NCI-H187 (cell line): Measurements from ENCODE around the gene UCHL3.
A peak's percentile ranks its signal among the peaks of the same experiment; 100 is the strongest.

Experiments
- DNase-seq, 2 experiments: peaks; one replicate each; lab custom pipeline; 2025; lab: John Stamatoyannopoulos, UW

Gene UCHL3

GRCh38 chr13:75628801-75629200 is 79.2 kb downstream of the UCHL3 start:
- no peak for DNase-seq

- DNase-seq, result no peak
Measured at GRCh38 chr13:75633285-75633684, 83.7 kb downstream of the UCHL3 start.

DNA sequence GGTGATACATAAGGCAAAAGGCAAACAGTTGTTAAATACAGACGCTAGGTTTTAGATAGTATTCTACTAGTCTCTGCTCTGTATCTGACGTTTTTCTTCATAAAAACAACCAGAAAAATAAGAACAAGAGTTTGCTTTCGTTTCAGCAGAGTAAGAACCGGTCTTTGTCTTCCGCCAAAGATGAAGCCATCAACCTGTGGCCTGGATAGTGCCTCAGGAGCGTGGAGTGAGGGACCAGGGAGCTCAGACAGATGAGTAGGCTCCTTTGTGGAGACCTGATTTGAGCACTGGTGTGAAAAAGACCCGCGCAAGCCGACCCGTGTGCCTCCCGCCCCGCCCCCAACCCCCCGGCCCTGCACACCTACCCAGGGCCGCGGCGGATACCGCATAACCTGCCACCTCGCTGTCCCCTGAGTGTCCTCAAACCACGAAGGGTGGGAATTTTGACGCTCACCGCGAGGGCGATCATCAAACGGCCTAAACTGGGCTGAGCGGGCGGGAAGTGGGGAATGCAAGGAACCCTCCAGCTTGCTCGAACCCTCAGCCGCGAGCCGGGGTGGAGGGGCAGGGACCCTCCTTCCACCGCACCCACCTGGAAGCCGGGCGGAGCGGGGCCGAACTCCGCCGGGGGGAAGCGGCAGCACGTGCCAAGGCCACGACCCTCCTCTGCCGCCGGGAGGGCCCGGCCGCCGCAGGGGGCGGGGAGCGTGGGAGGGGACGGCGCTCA is 85.7 kb downstream of the UCHL3 start:
- DNase-seq, result no peak

GRCh38 chr13:75635828-75636435 is 86.3 kb downstream of the UCHL3 start, which contains the start of gene LMO7:
TSS of gene LMO7 (plus strand) at chr13:75636330. CDS start at chr13:75636658, 328 bp downstream.
- DNase-seq, result peak in 1 of 2 experiments; percentile 10

- no peak for DNase-seq
Measured at GRCh38 chr13:75636436-75637180, 87.0 kb downstream of the UCHL3 start.

GRCh38 chr13:75637181-75637750 is 87.7 kb downstream of the UCHL3 start:
- DNase-seq, result no peak

DNA sequence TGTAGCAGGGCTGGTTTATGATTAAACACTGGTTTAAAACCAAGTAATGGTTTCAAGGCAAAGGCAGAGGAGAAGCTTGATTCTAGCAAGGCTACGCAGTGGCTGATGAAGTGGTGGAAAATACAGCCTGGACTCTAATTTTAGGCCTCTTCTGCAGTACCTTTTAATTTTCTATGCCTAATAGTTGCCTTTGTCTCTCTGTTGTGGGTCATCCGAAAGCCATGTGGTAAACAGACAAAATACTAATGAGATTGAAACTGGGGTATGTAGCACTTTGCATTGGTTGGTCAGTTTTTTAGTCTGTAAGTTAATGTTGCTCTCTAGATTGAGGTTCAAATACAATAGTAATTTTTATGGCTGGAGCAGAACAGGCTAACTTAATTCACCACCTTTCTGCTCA is 89.9 kb downstream of the UCHL3 start:
- no peak for DNase-seq

GRCh38 chr13:75641026-75641425 is 91.4 kb downstream of the UCHL3 start:
- DNase-seq, result no peak

DNA sequence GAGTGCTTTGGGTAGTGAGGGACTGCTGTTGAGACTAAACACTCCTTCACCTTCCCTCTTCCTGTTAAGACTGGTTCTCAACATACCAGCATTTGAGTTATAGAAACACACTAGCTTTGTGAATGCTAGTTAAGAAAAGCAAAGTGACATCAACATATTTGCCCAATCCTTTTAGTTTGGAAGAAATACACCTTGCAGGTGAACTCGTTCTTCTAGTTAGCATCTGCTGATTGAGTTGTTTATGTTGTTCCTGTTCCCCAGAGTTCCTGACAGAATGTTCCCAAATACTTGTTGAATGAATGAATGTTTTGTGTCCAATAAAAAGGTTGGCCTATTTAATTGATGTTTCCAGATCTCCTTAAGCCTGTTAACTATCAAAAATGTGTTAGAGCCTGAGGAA is 93.6 kb downstream of the UCHL3 start:
- no peak for DNase-seq

DNA sequence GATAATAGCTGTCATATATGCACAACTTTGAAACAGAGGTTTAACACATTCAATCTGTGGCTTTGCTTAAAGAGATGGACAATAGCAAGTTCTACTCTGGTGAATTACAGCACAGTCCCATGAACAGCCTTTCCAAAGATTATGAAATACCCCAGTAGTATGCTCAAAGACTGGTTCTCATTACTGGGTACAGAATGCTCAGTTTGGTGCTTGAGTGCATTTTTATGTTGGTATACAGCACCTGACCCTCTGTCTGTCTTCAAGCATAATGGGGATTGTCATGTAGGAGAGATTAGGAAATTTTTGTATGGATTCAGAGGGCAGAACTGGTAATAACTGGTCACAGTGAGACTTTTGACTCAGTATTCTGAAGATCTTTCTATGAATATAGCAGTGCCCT is 94.1 kb downstream of the UCHL3 start:
- DNase-seq, result no peak

DNA sequence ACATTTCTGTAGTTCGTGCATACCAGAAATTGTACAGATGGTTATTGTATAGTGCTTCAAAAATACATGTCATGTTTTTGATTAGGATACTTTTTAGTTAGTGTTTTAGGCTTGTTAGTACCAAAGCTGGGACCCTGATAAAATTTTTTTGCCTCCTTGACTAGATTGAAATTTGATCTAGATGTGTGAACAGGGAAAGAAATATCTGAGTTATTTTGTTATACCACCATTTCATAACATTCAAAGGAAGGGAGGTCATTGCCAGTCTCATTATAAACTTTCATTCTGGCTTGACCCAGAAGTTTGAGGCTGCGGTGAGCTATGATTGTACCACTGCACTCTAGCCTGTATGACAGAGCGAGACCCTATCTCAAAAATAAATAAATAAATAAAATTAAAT is 95.5 kb downstream of the UCHL3 start:
- DNase-seq, result no peak

DNA sequence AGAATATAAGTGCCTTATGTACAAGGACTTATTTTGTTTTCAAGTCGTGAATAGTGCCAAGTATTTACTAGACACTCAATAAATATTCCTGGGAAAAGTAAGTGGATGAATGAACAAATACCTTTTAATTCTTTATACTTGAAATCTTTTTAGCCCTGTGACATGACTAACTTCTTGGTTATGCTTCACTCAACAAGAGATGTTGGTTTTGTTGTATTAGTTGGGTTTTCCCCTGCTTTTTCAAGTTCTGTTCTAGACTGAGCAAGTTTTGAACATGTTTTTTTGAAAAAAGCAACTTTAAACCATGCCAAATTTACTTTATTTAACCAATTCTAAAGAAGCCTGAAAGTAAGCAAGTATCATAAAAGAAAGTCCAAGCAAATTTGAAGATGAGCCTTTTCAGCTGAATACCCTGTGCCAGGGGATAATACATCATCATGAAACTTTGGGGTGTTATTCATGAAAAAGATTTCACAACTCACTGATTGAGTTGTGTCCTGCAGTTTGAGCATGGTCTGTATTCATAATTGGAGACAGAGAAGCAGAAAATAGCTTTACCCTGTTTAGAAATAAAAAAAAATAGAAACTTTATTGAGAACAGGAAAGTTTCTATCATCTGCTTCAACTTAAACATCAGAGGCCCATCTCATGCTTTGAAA is 97.7 kb downstream of the UCHL3 start:
- no peak for DNase-seq

DNA sequence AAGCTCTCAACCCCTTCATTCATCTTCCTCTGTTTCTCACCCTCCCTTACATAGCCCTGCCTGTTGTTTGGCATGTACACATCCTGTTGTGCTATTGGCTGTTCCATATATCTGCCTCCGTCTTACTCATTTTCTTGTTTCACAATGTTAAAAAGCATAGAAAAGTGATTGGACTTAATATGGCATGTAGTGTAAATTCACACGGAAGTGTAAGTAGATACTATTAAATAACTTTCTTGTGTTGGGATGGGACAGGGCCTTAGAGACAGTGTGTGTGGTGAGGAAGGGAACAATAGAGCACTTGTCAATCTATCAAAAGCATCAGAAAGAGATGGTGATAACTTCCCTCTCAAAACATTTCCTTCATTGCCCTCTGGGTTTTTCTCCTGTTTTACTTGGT is 98.9 kb downstream of the UCHL3 start:
- no peak for DNase-seq

DNA sequence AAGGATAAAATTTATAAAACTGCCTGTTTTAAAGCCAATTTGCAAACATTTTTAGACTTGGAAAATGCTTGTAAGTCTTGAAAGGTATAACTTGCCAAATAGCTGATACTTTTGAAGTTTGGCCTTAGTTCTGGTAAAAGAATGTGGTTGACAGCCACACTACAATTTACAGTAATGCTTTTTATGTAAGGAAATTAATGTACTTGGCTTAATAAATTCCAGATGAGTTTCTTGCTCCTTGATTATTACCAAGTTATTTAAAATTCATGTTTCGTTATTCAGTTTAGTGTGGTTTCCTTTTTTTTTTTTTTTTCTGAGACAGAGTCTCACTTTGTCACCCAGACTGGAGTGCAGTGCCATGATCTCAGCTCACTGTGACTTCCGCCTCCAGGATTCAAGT is 101.4 kb downstream of the UCHL3 start:
- DNase-seq, result no peak

DNA sequence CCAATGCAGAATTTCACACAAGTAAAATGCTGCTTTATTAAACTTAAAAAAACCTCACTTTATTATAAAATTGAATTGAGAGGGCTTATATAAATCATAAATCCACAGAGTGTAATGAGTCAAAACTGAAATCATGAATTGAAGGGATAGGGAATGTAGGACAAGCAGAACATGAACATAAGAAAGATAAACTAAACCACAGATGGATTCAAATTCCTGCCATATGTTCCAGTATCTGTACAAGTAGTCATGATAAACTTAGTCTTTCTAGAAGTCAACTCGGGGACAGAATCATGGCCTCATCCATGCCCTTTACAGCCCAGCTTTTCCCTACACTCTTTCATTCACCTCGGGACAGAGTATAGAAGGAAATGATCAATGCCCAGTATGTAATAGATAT is 103.1 kb downstream of the UCHL3 start:
- DNase-seq, result no peak
